Stimulated activated CD8-positive, alpha-beta memory T cell treated with anti-CD3 and anti-CD28 coated beads, Interleukin-15, amount 100 ng/mL, for 24 hours (primary cell): Measurements from ENCODE around the gene ILK.

Source experiments
- DNase-seq: peaks from one replicate; pipeline ENCODE4 v3.0.0-alpha.2; 2020; ENCODE audit warnings: low read depth

The ILK gene

DNA sequence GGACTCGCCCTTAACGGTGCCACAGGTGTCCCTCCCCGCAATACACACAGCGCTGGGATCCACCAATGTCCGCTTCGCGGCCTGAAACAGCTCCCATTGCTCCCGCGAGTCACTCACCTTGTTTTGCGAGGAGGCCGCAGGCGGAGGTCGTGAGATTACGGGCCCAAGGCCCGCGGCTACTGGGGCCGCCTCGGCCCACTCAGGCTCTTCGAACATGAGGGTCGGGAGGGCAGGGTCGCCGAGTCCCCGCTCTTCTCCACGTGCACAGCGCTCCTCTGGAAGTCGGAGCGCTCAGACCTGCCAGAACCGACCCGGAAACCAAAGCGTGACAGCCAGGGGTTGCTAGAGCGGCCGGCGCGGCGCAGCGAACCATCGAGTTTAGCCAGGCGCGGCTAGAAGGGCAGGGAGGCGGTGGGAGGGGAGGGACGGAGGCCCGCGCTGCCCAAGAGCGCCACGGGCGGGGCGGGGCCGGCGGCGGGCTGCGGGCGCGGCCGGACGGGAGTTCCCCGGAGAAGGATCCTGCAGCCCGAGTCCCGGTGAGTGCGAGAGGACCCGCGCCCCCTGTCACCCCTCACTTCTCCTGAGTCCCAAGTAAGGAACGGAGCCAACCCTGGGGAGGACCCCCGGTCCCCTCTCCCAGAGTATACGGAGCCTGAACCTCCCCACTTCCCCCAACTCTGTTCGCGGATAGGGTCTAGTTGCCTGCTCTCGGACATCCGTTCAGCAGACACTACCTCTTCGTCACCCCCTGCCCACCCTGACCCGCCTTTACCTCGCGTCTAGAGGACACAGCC is at the start of gene ILK, which contains the start of gene RRP8:
ILK (plus strand) TSS at position 488 of the 794 bp plus-strand sequence. CDS start 498 bp downstream, outside the sequence.
RRP8 (minus strand) TSS at position 330 of the 794 bp plus-strand sequence; CDS start at position 216, 114 bp downstream.
- DNase-seq = peak; percentile 76

DNA sequence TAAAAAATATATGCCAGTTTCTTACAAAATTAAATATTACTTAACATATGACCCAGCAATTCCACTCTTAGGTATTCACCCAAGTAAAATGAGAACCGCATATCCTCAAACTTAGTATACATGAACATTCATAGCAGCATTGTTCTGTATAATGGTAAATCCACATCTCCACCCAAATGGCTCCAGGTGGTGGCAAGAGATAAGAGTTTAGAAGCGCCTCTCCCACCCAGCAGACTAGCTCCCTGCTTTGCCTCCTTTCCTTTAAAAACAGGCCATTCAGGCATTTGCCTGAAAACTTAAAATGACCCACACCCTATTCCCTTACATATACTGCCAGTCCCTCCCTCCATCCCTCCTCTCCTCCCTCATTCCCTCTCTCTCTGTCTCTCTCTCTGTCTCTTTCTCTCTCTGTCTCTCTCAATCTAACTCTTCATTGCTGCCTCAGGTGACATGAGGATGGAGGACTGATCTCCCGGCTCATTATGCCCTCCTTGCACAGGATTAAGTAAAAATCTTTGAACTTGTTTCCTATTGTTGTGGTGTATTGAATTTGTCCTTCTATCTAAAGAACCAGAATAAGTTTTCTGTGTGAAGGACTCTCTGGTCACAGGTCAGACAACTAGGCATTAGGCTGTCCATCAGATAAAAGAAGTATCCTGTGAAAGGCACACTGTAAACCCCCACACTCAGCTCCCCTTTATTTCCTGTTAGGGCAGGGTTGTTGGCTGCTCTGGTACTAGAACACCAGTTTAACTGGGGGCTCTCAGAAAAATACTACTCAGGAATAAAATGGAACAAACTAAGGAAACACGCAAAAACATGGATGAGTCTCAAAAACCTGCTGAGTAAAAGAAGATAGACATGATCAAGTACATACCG is 48.5 kb upstream of the ILK start:
- DNase-seq = no peak

DNA sequence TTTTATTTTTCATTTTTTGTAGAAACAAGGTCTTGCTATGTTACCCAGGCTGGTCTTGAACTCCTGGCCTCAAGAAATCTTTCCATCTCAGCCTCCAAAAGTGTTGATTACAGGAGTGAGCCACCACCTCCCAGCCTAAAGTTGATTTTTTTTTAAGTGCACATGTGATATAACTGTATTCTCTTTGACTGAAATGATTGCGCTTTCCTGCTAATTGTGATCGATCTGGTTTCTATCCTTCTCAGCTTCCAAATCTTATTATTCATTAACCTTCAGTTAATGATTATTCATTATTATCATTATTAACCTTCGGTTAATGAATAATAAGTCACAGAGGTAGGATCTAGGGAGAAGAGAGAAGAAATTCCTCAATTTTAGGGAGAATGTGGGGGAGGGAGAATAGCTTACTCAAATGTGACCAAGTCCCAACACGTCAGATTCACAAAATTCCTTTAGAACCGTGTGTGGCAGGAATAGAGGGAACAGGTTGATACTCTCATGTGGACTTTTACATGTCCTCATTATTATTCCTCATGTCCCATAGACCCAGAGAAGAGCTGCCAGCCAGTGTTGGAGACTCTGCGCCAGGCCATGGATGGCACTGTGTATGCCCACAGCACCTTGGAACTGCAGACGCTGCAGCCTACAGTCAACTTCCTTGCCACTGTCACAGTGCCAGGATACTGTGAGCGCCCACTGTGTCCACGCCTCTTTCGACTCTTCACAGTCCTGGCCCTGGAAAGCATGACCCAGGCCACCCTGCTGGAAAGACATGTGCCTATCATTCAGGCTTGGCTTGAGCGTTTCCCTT is 47.2 kb upstream of the ILK start:
- DNase-seq = no peak

DNA sequence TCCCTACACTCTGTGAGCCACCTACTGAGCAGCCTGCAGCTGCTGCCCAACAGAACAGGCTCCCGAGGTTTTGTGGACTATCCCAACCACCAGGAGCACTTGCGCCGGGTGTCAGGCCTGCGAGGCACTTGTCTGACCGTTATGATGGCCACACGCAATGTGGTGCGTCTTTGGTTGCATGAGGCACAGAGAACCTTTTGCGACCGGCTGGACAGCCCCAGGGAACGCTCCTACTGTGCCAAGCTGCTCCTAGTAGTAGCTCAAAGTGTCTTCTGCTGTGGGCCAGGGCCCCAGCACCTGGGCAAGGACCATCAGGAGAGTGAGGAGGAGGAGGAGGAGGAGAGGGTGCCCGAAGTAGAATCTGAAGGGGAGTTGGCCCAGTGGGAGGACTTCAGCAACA is 46.5 kb upstream of the ILK start:
- no peak for DNase-seq

DNA sequence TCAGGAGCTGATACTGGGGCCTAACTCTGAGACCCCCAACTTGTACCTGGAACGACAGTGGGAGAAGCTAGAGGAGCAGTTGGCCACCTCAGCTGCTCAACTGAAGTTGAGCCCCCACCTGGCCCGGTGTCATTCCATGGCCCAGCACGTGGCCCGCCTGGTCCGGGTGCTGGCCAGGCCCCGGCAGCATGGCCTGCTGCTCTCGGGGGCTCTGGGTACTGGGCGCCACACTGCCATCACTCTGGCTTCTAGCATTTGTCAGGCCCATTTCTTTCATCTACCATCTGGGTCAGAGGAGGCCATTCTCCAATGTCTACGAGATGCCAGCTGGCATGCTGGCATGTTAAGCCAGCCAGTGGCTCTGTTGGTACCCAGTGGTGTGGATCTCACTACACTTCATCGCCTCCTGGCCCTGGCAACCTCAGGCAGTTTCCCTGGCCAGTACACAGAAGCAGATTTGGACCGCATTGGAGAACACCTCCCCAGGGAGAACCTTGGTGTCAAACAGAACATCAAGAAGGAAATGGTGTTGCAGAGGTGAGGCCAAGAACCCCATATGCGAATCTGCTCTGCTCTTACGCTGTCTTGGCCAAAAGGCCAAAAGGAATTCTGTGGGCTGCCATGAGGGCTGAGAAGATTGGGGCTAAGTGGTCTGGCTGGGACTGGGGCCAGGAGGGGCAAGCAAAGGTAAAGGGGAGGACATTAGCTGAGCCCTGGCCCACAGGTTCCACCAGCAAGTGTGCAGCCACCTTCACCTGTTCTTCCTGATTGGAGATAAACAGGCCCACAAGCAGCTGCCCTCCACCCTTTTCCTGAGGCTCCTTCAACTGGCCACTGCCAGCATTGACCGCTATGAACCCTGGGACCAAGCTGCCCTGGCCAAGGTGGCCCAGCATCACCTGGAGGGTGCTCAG is 45.6 kb upstream of the ILK start:
- no peak for DNase-seq

DNA sequence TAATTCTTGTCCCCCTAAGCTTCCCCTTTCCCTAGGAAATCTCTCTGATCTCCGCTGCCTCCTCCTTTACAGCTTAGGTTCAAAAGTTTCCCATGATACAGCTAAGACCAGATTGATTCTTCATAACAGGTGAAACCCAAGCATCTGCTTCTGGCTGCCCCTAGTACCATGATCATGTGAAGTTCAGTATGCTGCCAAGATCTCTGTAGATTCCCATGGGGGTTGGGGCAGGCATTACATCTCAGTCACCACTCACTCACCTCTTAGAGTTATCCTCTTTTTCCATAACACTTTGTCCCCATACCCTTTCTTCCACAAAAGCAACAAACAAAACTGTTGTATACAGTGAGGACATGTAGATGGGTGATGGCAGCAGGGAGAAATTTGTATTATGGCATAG is 44.2 kb upstream of the ILK start:
- no peak for DNase-seq

DNA sequence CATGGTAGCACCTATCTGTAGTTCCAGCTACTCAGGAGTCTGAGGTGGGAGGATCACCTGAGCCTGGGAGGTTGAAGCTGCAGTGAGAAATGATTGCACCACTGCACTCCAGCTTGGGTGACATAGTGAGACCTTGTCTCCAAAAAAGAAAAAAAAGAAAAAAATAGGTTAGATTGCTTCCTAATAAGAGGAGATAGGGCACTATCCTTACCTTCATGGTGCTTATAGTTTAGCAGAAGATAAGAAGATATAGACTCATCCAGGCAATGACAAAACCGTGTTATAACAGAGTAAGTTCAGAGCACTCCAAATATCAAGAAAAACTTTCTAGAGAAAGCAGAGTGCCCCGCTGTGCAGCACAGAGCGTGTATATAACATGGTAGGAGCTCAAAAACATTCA is 42.3 kb upstream of the ILK start:
- no peak for DNase-seq

DNA sequence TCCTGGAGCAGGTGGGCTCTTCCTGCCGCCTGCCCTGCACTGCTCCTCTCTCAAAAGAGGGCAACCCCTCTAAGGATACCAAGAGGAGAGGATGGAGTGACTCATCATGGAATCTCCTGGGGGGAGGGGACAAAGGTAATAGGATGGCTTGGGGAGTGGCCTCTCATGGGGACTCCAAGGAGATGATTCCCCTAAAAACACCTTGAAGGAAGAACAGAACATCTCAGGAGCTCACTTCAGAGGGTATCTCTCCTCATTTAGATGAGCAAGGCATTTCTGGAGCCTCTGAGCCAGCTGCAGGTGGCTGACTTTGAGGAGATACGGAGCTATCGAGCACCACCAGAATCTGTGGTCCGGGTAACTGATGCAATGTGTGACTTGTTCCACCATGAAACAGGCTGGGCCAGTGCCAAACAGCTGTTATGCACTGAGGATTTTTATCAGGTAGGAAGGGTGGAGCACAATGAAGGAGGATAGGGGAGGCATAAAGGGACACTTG is 40.4 kb upstream of the ILK start:
- DNase-seq = no peak

DNA sequence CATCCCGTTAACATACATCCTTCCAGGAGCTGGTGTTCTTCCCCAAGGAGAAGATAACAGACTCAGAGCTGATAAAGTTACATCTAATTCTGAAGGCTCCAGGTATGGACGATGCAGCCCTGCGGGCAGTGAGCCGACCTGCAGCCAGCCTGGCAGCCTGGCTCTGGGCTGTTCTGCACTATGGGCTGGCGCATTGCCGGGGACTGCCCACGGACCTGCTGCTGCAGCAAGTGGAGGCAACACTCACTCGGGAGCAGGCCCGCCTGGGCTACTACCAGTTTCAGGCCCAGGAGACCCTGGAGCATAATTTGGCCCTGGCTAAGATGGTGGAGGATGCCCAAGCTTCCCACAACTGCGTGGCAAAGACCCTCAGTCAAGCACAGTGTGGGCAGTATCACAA is 39.9 kb upstream of the ILK start:
- DNase-seq = no peak

DNA sequence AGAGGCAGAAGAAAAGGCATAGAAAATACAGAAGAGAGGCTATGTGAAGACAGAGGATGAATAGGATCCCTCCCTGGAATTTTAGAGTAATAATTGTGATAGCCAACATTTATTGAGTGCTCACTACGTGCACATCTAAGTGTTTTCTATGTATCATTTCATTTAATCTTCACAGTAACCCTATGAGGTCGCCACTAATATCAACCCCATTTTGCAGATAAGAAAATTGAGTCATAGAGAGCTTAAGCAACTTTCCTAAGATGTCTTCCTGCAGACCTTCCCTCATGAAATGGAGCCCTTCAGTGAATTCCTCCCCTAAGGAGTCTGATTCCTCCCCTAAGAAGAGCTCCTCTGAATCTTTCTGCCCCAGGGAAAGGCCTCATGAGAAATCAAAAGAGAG is 38.2 kb upstream of the ILK start:
- no peak for DNase-seq

DNA sequence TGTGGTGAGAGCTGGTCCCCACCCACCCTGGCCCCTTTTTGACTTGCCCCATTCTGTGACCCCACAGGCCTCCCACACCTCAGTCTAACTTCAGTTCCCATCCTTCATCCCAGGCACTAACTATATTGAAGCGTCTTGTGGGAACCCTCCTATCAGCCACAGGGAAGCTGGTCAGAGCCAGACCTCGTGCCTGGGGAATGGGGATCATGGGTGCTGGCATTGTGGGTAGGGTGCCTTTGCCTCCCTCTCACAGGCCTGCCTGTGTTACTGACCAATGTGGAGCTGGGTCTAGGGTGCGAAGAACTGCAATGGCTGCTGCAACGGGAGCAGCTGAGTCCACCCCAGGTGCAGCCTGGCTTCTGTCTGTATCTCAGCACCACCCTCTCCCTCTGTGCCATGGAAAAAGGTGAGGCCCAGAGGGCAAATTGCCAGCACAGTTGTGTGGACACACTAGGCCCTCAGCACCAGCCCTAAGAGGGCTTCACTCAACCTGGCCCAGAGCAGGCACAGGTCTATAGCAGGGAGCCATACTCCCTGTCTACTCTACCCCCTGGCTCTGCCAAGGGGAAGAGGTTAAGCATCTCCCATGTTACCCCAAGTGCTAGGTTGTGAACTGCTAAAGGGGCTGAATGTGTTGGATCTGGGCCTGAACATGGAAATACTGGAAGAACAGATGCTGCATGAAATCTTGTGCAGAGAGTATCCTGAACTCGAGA is 37.4 kb upstream of the ILK start:
- no peak for DNase-seq

DNA sequence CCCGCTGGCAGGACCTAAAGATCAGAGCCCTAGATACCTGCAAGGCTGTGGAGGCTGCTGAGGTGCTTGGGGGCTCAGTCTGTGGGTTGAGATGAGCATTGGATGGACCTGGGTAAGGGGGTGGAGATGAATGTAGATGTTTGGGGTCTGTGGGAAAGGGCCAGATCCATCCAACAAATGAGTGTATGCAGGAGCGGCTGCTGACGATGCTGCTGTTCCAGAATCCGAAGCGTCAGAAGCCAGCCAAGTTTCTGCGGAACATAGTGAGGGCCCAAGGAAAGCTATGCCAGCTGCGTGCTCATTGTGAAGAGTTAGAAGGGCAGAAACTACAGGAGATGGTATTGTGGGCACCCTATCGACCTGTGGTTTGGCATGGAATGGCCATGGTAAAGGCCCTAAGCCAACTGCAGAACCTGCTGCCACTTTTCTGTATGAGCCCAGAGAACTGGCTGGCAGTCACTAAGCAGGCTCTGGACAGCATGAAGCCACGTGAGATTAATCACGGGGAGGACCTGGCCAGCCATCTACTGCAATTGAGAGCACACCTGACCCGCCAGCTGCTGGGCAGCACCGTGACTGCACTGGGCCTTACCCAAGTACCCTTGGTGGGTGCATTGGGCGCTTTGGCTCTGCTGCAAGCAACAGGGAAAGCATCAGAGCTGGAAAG is 36.7 kb upstream of the ILK start:
- no peak for DNase-seq

DNA sequence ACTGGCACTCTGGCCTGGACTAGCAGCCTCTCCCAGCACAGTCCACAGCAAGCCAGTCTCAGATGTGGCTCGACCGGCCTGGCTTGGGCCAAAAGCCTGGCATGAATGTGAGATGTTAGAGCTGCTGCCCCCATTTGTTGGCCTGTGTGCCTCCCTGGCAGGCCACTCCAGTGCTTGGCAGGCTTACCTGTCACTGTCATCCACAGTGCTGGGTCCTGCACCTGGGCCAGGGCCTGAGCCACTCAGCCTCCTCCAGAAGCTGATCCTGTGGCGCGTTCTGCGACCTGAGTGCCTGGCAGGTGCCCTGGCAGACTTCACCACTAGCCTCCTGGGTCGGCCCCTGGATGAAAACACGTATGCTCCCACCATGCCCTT is 36.2 kb upstream of the ILK start:
- DNase-seq = no peak

DNA sequence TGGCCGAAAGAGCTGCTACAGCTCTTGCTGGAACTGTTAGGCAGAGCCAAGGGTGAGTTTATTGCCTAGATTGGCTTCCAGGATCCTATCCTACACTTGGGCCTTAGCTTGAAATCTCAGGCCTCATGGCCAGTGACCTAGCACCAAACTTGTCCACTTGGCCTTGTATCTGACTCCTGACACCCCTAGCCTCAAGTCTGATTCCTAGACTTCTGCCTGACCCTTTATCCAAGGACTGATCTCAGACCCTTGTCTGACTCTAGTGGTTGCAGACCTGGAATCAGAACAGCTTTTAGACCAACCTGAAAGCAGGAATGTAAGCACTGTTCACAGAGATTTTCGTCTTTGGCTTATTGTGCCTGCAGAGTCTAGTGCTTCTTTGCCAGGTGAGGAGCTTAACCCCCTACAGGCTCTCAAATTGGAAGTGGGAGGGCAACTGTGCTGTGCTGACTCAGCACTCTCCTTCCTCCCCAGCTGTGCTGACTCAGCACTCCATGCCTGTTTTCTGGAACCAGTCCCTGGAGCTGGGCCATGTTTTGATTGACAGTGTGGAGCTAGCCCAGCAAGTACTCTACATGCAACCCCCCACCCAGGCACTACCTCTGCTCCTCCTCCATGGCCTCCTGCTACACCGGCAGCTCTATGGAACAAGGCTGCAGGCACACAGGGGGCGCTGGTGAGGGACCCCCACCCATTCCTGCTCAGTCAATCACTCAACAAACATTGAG is 35.2 kb upstream of the ILK start:
- DNase-seq = no peak

DNA sequence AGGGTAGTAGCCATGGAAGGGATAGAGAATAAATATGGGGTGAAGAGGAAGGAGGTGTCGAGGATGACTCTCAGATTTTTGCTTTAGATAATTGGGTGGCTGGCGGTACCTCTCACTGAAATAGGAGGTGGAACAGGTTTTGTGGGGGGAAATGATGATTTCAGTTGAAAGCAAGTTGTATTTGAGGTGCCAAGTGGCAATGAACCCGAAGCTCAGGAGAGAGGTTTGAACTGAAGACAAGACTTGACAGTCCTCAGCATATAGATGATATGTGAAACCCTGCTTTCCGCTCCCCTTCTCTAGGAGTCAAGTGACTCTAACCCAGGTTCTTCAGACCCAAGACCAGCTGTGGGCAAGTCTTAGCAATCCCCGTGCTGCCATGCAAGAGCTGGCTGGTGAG is 33.9 kb upstream of the ILK start:
- no peak for DNase-seq

DNA sequence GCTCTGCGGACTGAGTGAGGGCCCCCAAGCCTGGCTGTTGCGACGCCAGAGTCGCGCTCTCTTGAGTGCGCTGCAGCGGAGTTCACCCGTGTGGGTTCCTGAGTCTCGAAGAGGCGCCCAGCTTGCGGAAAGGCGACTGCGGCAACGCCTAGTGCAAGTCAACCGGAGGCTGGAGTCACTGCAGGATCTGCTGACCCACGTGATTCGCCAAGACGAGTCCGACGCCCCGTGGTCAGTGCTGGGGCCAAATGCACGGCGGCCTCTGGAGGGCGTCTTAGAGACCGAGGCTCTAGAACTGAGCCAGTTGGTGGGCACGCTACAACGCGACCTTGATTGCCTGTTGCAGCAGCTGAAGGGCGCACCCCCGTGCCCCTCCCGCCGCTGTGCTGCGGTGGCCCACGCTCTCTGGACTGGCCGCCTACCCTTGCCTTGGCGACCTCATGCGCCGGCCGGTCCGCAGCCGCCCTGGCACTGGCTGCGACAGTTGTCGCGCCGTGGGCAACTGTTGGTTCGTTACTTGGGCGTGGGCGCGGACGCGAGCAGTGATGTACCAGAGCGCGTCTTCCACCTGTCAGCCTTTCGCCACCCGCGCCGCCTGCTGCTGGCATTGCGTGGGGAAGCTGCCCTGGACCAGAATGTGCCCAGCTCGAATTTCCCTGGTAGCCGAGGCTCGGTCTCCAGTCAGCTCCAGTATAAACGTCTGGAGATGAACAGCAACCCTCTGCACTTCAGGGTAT is 32.7 kb upstream of the ILK start:
- DNase-seq = no peak

DNA sequence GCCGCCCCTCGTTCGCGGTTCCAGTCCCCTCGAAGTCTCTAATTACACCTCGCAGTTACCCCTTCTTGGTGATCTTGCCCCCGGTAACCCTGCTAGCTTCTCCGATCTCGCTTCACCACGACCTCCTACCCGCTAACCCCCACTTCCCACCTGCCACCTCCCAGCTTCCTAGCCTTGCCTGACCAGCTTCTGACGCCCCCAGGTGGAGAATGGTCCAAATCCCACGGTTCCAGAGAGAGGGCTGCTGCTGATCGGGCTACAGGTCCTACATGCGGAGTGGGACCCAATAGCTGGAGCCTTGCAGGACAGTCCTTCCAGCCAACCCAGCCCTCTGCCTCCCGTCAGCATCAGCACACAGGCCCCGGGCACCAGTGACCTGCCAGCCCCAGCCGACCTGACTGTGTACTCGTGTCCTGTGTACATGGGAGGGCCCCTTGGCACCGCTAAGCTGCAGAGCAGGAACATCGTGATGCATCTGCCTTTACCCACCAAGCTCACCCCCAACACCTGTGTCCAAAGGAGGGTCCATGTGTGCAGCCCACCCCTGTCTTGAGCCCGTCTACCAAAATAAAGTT is 32.1 kb upstream of the ILK start:
- no peak for DNase-seq

DNA sequence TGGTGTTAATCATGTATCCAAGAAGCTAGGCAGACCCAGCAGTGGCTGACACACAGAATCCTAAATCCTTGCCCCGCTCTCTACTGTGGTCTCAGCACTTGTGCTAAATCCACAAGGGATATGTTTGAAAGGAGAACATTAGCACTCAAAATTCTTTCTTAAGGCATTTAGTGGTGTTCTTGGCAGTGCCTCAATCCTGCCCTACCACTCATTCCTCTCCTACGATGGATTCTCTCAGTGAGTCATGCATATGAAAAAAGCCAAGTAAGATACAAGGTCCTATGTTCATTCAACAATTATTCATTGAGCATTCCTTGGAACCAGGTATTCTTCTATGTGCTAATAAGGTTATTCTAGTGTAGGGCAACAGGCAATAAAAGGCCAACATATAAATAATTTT is 31.4 kb upstream of the ILK start:
- no peak for DNase-seq
